GM12892 (cell line): ENCODE results near the gene FAM20C.

Experiments
- POLR2A ChIP-seq: IDR thresholded peaks from 2 replicates; pipeline ENCODE4 v1.6.1; 2011; ENCODE audit warnings: low read depth, low read length, control low read depth
- POLR2AphosphoS5 ChIP-seq: IDR thresholded peaks from 2 replicates; pipeline ENCODE4 v1.6.1; 2011; ENCODE audit warnings: low read depth, low read length, control low read depth
- TAF1 ChIP-seq: IDR thresholded peaks from 2 replicates; pipeline ENCODE4 v1.6.1; 2011; ENCODE audit warnings: low read depth, mild to moderate bottlenecking, control low read depth, low read length, borderline replicate concordance

DNA sequence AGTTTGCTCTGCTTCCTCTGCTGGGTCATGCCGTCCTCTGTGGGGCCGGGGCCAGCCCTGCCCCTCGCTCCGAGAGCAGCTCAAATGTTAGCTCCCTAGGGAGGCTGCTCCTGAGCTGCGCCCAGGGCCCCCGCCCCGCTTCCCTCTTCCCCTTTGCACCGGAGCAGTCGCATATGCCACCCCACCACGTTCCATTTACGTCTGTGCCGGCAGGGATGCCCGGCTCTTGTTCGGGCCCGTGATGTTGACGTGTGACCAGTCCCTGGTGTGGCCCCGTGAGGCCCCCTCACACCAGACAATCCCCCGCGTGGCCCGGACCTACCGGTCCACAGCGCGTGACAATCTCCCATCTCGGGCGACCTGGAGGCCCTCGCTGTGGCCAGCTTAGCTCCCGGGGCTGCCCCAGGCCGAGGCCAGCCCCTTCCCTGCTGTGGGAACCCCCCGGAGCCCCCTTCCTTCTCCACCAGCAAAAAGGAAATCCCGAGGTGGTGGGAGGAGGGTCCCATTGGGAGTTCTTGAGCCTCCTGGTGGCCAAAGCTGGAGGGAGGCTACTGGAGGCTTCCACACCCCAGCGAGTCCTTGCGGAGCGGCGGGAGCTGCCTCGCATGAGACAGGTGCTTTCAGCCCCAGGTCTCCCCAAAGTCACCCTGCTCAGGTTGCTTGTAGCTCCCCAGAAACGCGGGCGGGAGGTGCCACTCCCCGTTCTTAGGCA is 15.2 kb downstream of the FAM20C start:
- TF ChIP-seq TAF1 = no peak
- no peak for TF ChIP-seq POLR2AphosphoS5
- TF ChIP-seq POLR2A = no peak
